ENCODE measurements around the gene ZNF691.
"Not testable (repeated sequence)": the region's sequence is repeated elsewhere in the genome, so short reads cannot be mapped to it uniquely, and the experiment has no call there.

ZNF691 gene

GRCh38 chr1:42807056-42807668, 39.3 kb upstream of the ZNF691 start:
- H3K4me3 ChIP-seq (ENCODE audit: low read depth, low read length): no peak overlapping the region
- no peak for TF ChIP-seq CTCF (IDR thresholded peaks at IDR 0.05; ENCODE audit: borderline replicate concordance, insufficient read depth, low read depth, low read length)

GRCh38 chr1:42814815-42815214, 31.6 kb upstream of the ZNF691 start:
- H3K4me3 ChIP-seq (ENCODE audit: low read depth, low read length): not testable (repeated sequence)

- peak overlapping the region; percentile 94 for H3K4me3 ChIP-seq (ENCODE audit: low read depth, low read length)
- no peak for TF ChIP-seq CTCF (IDR thresholded peaks at IDR 0.05; ENCODE audit: borderline replicate concordance, insufficient read depth, low read depth, low read length)
Observed at GRCh38 chr1:42815941-42816584, 30.4 kb upstream of the ZNF691 start.

- peak within 1 kb of the TSS; percentile 94 for H3K4me3 ChIP-seq (ENCODE audit: low read depth, low read length)
- no peak for TF ChIP-seq CTCF (IDR thresholded peaks at IDR 0.05; ENCODE audit: borderline replicate concordance, insufficient read depth, low read depth, low read length)
Observed at GRCh38 chr1:42816585-42817439, 29.6 kb upstream of the ZNF691 start, which contains the start of the genes ERMAP and SVBP. ERMAP (plus strand) TSS chr1:42817122; CDS start chr1:42830449, 13,327 bp downstream. SVBP (minus strand) TSS chr1:42817397; CDS start chr1:42816544, 853 bp downstream.

- no peak for TF ChIP-seq CTCF (IDR thresholded peaks at IDR 0.05; ENCODE audit: borderline replicate concordance, insufficient read depth, low read depth, low read length)
- H3K4me3 ChIP-seq (ENCODE audit: low read depth, low read length): peak overlapping the region; percentile 94
Observed at GRCh38 chr1:42817440-42817767, 29.0 kb upstream of the ZNF691 start.

GRCh38 chr1:42817976-42818375, 28.4 kb upstream of the ZNF691 start:
- TF ChIP-seq CTCF (IDR thresholded peaks at IDR 0.05; ENCODE audit: borderline replicate concordance, insufficient read depth, low read depth, low read length): no peak
- H3K4me3 ChIP-seq (ENCODE audit: low read depth, low read length): no peak overlapping the region

- no peak for TF ChIP-seq CTCF (IDR thresholded peaks at IDR 0.05; ENCODE audit: borderline replicate concordance, insufficient read depth, low read depth, low read length)
- H3K4me3 ChIP-seq (ENCODE audit: low read depth, low read length): no peak overlapping the region
Observed at GRCh38 chr1:42820813-42821212, 25.6 kb upstream of the ZNF691 start.
